CD4-positive, alpha-beta T cell (primary cell): ENCODE results near the gene GPSM3. TPM values are rescaled to one million over a fixed set of nuclear protein-coding genes. Genes with fewer than 3 reads are reported as not detected.

ENCODE experiments used
- ATAC-seq: fragments of 200-7000 bp; cut with Tn5 transposase; one replicate; pipeline ENCODE4 v1.10.0; 2022; ENCODE audit warnings: mild to moderate bottlenecking; ENCODE audit not compliant: poor library complexity
- CTCF ChIA-PET: fragments of 350-600 bp; sonication (Branson Sonifier 250); formaldehyde crosslinking; loops from one replicate; lab custom pipeline; 2021; ENCODE audit warnings: antibody characterized with exemption, inconsistent platforms; lab: Charles Lee
- POLR2A ChIA-PET: fragments of 350-600 bp; sonication (Branson Sonifier 250); formaldehyde crosslinking; loops from one replicate; lab custom pipeline; 2021; ENCODE audit warnings: antibody characterized with exemption, inconsistent platforms; lab: Charles Lee
- DNase-seq, 14 experiments: peaks; one replicate each; pipeline ENCODE4 v3.0.0-alpha.2; 2013 to 2020; ENCODE audit warnings: mixed read lengths in 2 of 14
- H3K27ac ChIP-seq, 2 donors: one replicate each; pipeline versions ENCODE4 v1.5.1 to v1.7.0; 2013; ENCODE audit warnings: low read length in 2 of 2, low read depth in 1 of 2, mild to moderate bottlenecking in 1 of 2
- H3K27me3 ChIP-seq, 2 experiments: 1 replicate in 1 of 2; 2 replicates in 1 of 2; pipeline versions ENCODE4 v1.6.1 to v1.7.0; 2013; ENCODE audit warnings: low read length in 2 of 2, control low read depth in 1 of 2, mild to moderate bottlenecking in 1 of 2, moderate library complexity in 1 of 2; ENCODE audit not compliant: insufficient read depth in 2 of 2, control insufficient read depth in 1 of 2
- H3K36me3 ChIP-seq: one replicate; pipeline ENCODE4 v1.6.1; 2013; ENCODE audit warnings: low read length, control low read depth; ENCODE audit not compliant: insufficient read depth
- H3K4me1 ChIP-seq: one replicate; pipeline ENCODE4 v1.6.1; 2013; ENCODE audit warnings: low read length, control low read depth; ENCODE audit not compliant: insufficient read depth
- H3K4me3 ChIP-seq: one replicate; pipeline ENCODE4 v1.5.1; 2013; ENCODE audit warnings: mild to moderate bottlenecking, low read length, moderate library complexity
- H3K9me3 ChIP-seq, 2 experiments: 1 replicate in 1 of 2; 2 replicates in 1 of 2; pipeline versions ENCODE4 v1.6.1 to v1.7.0; 2013; ENCODE audit warnings: low read length in 2 of 2, mild to moderate bottlenecking in 2 of 2, control low read depth in 1 of 2, moderate library complexity in 1 of 2; ENCODE audit not compliant: control insufficient read depth in 1 of 2, insufficient read depth in 1 of 2
- H3K27ac Mint-ChIP-seq: one replicate; pipeline ENCODE4 v1.8.0; 2020; ENCODE audit warnings: mixed read lengths
- H3K27me3 Mint-ChIP-seq: one replicate; pipeline ENCODE4 v1.8.0; 2021; ENCODE audit warnings: mixed read lengths
- H3K36me3 Mint-ChIP-seq: one replicate; pipeline ENCODE4 v1.8.0; 2021; ENCODE audit warnings: low read depth, mixed read lengths
- H3K4me1 Mint-ChIP-seq: one replicate; pipeline ENCODE4 v1.8.0; 2021; ENCODE audit warnings: low read depth, mixed read lengths
- H3K4me3 Mint-ChIP-seq: one replicate; pipeline ENCODE4 v1.8.0; 2020; ENCODE audit warnings: mild to moderate bottlenecking, mixed read lengths
- H3K9me3 Mint-ChIP-seq: one replicate; pipeline ENCODE4 v1.8.0; 2020; ENCODE audit warnings: mixed read lengths
- intact Hi-C, 2 experiments: fragments of 100-400 bp; cut with DNase I in 1 of 2; cut with micrococcal nuclease in 1 of 2; formaldehyde crosslinking; loops; one replicate each; pipeline versions ENCODE4 v1.15.1 to v1.9.0; 2023 to 2025; cut with DNase I, micrococcal nuclease
- total RNA-seq, 174 experiments: library from RNA in 2 of 174; stranded (reverse) in 2 of 174; gene quantifications; one replicate each; pipeline ENCODE4 v1.2.3 and lab custom pipeline; 2021 to 2026
- TF ChIP-seq, protein P1 (sequence below): fragments of 200-600 bp; IDR thresholded peaks from one replicate; pipeline ENCODE4 v1.8.0; 2022; ENCODE audit warnings: antibody characterized with exemption, mild to moderate bottlenecking

Gene GPSM3
- total RNA-seq, 2 experiments from 2014 or later = 190 to 202 TPM

DNA sequence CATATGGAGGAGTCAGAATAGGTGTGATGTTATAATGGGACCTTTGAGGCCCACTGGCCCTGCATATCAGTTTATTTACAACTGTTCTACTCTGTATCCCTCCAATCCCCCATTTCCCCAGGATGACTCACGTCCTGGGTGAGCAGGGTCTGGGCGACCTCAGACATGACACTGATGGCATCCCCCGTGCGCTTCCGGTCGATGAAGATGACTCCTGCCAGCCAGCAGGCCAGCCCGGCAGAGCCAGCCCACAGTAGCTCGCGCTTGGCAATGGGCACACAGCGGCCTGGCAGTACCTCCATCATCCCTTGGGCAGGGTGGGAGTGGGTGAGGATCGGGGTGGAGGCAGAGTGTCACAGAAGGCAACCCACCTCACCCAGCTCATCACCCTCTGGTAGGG, 22.1 kb downstream of the GPSM3 start:
- Mint-ChIP-seq H3K27ac (no peak overlapping the region), H3K36me3 (peaks cover 48% of the 10 kb centered on the region)
- CTCF ChIA-PET = no interaction called here

DNA sequence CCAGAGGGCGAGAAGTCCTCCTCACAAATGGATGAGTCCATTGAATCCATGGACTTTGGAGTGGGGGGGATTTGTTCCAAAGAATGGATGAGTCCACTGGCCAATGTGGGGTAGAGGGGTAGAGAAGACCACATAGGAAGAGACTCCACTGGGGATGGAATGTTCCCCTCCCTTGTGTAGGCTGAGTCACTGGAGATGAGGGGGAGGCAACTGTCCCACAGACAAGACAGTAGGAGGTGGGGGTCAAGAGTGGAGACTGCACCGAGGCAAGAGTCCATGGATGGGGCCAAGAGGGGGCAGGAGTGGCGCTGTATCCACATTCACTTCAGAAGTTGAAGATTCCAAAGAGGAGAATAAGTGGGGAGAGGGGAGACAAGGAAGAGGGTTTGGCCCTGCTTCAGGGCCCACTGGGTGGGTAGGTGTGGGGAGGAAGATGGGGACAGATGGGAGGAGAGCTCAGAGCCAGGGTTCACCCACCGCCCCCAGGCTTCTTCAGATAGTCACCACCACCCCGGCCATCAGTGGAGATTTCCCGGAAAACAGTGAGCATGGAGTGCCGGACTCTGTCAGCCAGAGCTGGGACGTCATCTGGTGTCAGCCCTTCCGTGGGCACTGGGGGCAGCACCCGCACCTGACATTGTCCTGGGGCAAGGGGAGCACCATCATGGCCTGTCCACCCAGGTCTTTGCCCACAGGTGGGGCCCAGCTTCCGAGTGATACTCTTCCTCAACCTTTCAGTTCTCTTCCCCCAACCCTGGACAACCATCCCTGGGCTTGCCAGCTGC, 23.4 kb downstream of the GPSM3 start:
- H3K27me3 Mint-ChIP-seq = no peaks in the 10 kb centered on the region
- peaks cover 54% of the 10 kb centered on the region for H3K36me3 Mint-ChIP-seq
- ChIA-PET CTCF (no interaction called here), POLR2A (interaction anchor here (1.0 kb wide), 1 partner anchor 8 kb away, joined by 3 read pairs; no protein-coding TSS in a partner anchor)
- no peaks in the 10 kb centered on the region for H3K9me3 ChIP-seq
- H3K27me3 ChIP-seq = no peaks in the 10 kb centered on the region
- H3K27ac Mint-ChIP-seq = no peak overlapping the region
- H3K36me3 ChIP-seq = peaks cover 45% of the 10 kb centered on the region
- peaks cover 13% of the 10 kb centered on the region for H3K4me1 ChIP-seq
- H3K4me3 Mint-ChIP-seq = no peak overlapping the region
- intact Hi-C loops = no loop called here
- TF ChIP-seq, protein P1, sequence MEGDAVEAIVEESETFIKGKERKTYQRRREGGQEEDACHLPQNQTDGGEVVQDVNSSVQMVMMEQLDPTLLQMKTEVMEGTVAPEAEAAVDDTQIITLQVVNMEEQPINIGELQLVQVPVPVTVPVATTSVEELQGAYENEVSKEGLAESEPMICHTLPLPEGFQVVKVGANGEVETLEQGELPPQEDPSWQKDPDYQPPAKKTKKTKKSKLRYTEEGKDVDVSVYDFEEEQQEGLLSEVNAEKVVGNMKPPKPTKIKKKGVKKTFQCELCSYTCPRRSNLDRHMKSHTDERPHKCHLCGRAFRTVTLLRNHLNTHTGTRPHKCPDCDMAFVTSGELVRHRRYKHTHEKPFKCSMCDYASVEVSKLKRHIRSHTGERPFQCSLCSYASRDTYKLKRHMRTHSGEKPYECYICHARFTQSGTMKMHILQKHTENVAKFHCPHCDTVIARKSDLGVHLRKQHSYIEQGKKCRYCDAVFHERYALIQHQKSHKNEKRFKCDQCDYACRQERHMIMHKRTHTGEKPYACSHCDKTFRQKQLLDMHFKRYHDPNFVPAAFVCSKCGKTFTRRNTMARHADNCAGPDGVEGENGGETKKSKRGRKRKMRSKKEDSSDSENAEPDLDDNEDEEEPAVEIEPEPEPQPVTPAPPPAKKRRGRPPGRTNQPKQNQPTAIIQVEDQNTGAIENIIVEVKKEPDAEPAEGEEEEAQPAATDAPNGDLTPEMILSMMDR = no peak
- no peak overlapping the region for H3K4me3 ChIP-seq
- H3K27ac ChIP-seq = no peak overlapping the region
- DNase-seq (no peak), ATAC-seq (no peak)
- H3K9me3 Mint-ChIP-seq = no peaks in the 10 kb centered on the region
- H3K4me1 Mint-ChIP-seq = peaks cover 32% of the 10 kb centered on the region

More for the DNA sequence above, 22.1 kb downstream of the GPSM3 start:
- no peak for ATAC-seq
- H3K4me1 Mint-ChIP-seq = peaks cover 42% of the 10 kb centered on the region
- no peaks in the 10 kb centered on the region for H3K27me3 Mint-ChIP-seq
- H3K36me3 ChIP-seq = peaks cover 45% of the 10 kb centered on the region
- H3K9me3 ChIP-seq = no peaks in the 10 kb centered on the region
- POLR2A ChIA-PET = no interaction called here
- no peak overlapping the region for H3K27ac ChIP-seq
- intact Hi-C loops = loop anchor here in 1 of 2 experiments (10.0 kb wide), 1 partner anchor 195 kb away; the partner anchor contains the start of gene DXO
- TF ChIP-seq, protein P1 = no peak
- H3K4me1 ChIP-seq = peaks cover 24% of the 10 kb centered on the region
- no peak overlapping the region for H3K4me3 ChIP-seq
- no peaks in the 10 kb centered on the region for H3K9me3 Mint-ChIP-seq
- no peak for DNase-seq
- no peaks in the 10 kb centered on the region for H3K27me3 ChIP-seq
- H3K4me3 Mint-ChIP-seq = no peak overlapping the region

DNA sequence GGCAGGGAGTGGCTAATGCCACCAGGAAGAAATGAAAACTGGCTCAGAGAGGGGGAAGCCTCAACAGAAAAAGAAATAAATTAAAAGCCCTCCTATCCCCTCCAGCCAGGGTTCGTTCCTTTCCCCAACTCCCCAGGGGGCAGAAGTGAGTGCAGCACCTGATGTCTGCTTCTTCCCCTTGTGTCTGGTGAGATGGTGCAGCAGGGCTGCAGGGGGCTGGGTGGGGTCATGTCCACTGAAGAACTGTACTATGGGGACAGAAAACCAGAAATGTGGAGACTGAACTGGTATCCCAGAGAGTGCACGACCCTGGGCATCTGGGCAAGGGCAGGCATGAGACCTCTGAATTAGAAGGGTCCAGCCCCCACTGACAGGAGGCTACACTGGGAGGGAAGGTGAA, 24.1 kb downstream of the GPSM3 start:
- TF ChIP-seq, protein P1 = no peak
- Histone ChIP-seq H3K27me3 (no peaks in the 10 kb centered on the region), H3K4me1 (peaks cover 6% of the 10 kb centered on the region), H3K27ac (no peak overlapping the region), H3K36me3 (peaks cover 47% of the 10 kb centered on the region), H3K9me3 (no peaks in the 10 kb centered on the region), H3K4me3 (no peak overlapping the region)
- DNase-seq (no peak), ATAC-seq (no peak)
- peaks cover 25% of the 10 kb centered on the region for H3K4me1 Mint-ChIP-seq
- H3K4me3 Mint-ChIP-seq = no peak overlapping the region
- intact Hi-C loops = no loop called here
- ChIA-PET CTCF (no interaction called here), POLR2A (no interaction called here)
- H3K36me3 Mint-ChIP-seq = peaks cover 54% of the 10 kb centered on the region
- H3K27me3 Mint-ChIP-seq = no peaks in the 10 kb centered on the region
- no peak overlapping the region for H3K27ac Mint-ChIP-seq
- no peaks in the 10 kb centered on the region for H3K9me3 Mint-ChIP-seq
